ENCODE data around the gene RARB.

Gene RARB

DNA sequence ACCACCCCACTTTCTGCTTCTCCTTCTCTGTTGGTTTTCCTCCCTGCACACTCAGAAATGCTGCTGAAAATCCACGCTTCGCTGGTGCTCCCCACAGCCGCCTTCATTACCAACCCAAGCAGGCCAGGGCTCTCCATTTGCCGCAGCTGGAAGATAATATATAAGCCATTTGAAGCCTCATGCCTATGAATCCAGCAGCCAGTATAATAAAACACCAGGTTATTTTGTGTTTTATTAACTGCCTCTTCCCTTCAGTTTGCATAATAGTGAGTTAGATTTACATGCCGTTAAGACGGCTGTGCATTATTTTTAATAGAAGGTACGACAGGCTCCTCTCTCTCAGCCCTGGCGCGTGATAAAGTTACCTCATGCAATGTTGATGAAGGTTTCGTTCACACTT, 150.0 kb downstream of the RARB start:
- no peak for DNase-seq (ENCODE audit: low spot score)

DNA sequence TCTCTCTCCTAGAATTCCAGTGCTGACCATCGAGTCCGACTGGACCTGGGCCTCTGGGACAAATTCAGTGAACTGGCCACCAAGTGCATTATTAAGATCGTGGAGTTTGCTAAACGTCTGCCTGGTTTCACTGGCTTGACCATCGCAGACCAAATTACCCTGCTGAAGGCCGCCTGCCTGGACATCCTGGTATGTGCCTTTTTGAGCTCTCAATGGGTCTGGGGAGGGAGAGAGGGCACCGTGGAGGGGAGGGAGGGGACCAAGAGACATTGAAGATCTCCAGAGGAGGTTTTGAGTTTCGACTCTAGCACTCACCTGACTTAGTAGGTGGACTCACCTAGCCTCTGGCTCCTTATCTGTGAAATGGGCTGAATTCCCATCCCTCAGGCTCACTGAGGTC, 152.5 kb downstream of the RARB start:
- DNase-seq (ENCODE audit: low spot score) = no peak

DNA sequence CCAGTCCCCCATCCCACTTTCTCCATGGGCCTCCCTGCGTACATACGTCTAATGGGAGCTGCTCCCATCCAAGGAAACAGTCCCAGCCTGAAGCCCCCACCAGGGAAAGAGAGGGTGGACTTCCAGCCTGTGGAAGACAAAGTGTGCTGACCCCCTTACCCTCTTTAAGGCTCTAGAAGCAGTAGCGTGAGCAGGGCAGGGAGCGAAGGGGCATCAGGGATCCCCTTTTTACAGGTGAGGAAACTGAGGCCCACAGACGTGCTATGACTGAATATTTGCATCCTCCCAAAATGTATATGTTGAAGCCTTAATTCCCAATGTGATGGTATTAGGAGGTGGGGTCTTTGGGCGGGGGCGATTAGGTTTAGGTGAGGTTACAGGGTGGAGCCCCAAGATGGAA, 153.3 kb downstream of the RARB start:
- no peak for DNase-seq (ENCODE audit: low spot score)

DNA sequence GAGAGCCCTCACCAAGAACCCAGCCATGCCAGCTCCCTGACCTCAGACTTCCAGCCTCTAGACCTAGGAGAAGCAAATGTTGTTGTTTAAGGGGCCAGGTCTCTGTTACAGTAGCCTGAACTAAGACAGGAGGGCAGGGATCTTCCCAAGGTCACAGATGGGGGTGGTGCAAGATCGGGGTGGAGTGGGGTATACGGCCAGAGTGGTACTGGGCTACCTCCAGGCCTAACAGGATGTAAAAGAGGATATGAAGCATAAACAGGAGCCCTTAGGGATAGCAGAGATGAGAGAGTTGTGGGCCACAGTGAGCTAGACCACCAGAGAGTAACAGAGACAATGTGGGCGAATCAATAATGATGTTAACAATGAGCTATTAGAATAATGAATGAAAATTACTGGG, 153.8 kb downstream of the RARB start:
- DNase-seq (ENCODE audit: low spot score) = no peak

DNA sequence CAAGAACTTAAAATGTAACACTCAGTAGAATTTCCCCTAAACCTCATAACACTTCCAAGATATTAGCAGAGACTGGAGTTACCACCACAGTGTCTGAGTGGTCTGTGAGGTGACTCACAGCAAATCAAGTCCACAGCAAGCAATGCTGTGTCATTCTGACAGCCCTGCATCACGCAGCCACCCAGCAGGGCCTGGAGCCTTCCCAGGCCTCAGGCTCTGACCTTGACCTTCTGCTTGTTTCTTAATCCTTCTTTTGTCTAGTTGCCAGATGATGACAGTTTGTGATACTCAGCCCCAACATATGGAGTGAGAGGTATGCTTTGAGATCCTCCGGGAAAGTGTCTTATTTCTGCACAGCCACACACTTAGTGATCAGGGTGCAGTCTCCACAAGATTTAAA, 154.2 kb downstream of the RARB start:
- no peak for DNase-seq (ENCODE audit: low spot score)

DNA sequence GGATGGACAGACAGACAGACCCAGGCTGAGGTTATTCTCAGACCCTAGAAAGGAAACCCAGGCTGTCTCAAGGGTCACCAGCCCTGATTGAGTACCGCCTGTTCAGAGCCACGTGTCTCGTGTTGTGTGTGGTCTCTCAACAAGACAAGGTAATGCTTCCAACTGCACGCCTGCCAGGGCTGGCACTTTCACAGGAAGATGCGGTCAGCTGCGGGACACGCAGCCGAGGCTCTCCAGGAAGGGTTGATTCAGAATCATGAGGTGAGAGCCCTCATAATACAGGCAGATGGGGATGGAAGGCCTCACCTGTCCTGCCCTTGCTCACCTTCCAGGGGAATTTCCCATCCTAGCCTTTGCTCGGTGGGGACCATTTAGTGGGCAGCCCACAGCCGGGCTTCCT, 155.3 kb downstream of the RARB start:
- DNase-seq (ENCODE audit: low spot score) = no peak

DNA sequence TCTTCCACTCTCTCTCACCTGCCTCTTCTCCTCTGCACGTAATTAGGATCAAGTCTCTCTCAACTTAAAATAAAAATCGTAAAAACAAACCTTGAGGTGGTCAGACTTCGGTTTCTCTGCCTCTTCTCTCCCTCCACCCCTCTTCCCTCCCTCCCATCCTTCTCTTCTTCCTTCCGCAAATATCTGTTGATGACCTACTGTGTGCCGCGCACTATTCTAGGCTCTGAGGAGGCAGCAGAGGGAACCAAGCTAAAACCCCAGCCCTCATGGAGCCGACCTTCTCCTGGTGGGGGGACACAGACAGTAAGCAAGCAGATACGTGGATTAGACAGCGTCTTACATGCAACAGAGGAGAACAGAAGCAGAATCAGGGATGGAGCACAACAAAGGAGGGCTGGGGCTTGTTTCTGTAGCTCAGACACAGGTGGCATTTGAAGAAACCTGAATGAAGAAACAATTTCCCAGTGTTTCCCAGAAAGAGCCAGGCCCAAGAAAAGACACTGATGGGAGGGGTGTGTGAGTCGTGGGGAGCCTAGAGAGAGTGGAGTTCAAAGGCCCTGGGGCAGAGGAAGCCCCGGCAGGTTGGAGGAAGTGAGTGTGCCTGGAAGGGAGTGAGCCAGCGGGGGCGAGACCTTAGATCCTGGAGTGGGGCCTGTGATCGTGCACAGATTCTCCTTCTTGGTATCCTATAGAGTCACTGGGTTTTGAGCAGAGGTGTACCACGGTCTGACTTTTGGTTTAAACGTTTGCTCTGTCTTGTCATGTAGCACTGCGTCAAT, 156.1 kb downstream of the RARB start:
- DNase-seq (ENCODE audit: low spot score) = no peak

DNA sequence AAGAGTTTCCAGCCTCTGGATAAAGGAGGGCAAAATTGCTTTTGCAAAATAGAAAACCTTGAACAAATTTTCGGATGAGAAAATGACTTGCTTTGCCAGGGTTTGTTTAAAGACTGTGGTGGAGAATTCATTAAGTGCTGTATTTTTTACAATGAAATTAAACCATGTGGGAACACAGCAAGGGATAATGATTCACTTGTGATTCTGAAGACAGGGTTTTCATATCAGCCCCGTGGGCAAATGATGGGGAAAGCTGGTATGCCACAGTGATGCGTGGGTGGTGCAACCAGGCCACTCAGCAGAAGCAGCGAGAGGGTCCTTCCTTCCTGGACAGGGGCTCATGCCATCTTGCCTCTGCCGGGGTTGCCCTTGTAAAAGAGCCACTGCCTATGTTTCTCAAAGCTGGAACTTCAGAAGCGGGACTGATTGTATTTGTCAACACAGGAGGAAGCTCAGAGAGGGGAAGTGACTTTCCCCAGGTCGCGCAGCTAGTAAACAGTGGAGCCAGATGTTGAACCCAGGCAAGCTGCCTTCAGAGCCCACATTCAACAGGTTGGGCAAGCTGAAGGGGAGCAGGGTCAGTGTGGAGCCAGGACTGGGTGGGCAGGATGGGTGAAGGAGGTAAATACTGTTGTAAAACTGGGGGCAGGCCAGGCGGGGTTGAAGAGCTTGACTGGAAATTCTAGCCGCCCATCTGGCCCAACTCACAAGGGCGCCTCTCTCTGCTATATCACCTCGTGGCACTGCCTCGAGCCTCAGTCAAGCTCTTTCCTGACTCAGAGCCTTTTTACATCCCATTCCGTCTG, 157.5 kb downstream of the RARB start:
- DNase-seq (ENCODE audit: low spot score) = no peak

DNA sequence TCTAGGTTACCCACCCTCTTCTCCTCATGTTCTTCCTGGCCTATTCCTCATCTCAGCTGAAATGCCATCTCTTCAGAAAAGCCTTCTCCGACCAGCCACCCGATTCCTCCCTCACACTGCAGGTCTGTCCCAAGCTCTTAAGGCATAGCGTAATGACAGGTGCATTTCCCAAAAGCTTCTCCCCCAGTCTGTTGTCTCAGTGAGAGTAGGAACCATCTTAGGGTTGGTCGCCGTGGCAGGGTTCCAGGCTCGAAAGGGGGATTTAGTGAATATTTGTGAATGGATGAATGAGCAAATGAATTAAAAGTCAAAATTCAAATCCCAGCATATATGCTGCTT, 158.1 kb downstream of the RARB start:
- no peak for DNase-seq (ENCODE audit: low spot score)

DNA sequence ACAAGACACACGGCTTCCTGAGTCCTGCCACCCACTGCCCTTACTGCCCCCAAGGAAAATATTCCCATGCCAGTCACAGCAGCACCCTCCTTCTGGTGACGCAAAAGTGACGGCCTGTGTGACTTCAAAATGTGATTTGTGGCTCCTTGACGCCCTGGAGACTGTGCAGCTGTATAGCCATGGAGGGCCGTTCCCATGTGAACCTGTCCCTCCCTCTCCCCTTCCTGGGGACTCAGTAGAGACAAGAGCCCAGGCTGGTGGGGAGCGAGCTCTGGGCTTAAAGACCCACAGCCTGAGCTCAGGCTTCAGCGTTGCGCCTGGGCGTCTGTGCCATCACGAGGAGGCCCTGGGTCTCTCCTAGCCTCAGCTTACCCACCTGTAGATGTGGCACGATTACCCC, 158.5 kb downstream of the RARB start:
- no peak for DNase-seq (ENCODE audit: low spot score)

DNA sequence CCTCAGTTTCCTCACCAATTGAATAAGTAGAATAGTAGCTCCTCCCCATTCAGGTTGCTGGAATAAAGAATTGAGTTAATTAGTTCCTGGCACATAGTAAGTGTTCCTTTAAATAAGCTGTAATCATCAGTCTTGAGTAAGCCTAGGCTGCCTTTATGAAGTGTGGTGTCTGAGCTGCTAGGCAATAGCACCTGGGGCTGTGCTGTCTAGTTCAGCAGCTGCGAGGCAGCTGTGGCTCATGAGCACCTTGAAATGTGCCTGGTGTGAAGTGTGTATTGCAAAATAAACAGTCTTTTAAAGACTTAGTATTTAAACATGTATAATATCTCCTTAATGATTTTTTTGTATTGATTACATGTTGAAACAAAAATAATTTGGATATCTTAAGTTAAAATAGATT, 159.0 kb downstream of the RARB start:
- DNase-seq (ENCODE audit: low spot score) = no peak

DNA sequence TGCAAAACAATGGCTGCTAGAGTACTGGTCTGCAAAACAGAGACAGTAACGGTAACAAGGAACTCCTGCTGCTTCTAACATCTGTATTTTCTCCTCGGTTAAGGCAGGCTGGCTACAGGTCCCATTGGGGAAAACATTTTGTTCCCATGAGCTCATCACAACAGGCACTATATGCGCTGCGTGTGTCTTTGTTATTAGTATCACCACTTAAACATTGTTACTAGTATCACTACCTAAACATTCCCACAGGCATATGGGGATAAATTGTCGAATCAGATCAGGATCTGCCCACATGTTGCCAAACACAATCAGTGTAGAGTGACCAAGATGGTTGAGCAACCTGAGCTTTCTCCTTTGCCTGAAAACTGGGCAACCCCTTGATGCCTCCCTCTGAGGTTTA, 159.5 kb downstream of the RARB start:
- no peak for DNase-seq (ENCODE audit: low spot score)

DNA sequence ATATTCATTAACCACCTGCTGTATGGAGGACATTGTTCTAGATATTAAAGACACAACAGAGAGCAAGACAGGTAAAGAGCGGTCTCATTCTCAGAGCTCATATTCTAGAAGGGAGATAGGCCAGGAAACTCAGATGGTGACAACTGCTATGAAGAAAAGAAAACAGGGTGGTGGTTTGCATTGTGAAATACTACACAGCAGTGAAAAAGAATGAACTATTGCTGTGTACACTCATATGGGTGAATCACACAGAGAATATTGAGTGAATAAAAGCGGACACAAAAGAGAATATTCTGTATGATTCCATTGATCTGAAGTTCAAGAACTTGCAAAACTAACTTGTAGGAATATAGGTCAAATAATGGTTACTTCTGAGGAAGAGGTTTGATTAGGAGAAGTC, 159.9 kb downstream of the RARB start:
- no peak for DNase-seq (ENCODE audit: low spot score)

DNA sequence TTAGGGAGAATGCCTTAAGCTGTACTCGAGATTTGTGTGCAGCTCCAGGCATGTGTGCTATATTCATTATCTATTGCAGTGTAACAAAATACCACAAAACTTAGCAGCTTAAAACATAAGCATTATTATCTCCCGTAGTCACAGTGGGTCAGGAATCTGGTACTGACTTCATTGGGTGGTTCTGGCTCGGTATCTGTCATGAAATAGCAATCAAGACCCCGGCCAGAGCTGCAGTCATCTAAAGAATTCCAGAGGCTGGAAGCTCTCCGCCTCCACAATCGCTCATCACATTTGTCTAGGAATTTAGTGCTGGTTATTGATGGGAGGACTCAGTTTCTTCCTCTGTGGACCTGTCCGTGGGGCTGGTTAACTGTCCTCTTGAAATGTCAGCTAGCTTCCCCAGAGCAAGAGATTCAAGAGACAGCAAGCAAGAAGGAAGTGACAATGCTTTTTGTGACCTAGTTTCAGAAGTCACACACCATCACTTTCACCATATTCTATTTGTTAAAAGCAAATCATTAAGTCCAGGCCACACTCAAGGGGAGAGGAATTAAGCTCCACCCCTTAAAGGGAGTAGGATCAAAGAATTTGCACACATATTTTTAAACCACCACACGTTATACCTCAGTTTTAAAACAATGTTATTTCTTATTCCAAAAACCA, 160.5 kb downstream of the RARB start:
- DNase-seq (ENCODE audit: low spot score) = no peak

DNA sequence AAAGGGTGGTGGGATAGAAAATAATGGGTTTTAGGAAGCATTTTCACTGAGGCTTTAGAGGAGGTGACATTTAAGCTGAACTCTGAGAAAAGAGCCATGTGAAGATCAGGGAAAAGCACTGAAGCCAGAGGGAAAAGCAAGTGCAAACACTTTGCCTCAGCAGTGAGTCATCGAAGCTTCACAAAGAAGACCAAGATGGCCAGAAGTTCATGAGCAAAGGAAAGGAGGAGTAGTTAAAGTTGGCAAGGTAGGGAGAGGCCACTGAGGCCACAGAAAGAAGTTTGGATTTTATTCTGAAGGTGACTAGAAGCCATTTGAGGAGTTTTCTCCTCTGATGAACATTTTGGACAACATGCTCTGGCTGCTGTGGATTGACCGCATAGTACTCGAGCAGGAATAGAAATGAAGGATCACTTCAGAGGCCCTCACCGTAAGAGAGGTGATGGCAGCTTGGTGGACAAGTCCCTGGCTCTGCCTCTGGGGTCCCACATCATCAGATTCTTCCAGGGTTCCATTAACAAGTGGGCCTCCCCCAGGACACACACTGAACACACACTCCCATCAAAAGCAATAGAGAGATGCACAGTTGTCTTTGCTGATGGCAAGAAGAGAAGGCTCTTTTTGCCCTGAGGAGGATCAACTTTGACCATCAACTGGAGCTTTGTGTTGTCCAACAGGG, 161.2 kb downstream of the RARB start:
- DNase-seq (ENCODE audit: low spot score) = no peak

DNA sequence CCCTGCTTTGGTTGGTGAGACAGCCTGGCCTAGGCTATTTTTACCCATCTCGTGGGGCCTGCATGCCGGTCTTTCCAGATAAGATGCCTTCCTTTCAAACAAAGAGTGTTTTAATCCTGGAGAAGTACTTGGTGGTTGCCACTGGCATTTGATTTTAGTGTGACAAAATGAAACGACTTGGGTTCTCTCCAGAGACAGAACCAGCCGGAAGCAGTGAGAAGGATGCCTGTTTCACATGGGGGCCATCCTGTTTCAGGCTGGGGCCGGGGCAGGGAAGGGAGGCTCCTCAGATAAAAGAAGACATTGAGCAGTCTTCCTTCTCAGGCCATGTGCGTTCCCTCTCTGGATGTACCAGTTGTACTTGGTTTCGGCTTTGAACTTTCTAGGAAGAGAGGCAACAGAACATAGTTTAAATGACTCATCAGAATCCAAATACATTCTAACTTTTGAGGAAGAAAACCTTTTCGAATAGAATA, 161.8 kb downstream of the RARB start:
- no peak for DNase-seq (ENCODE audit: low spot score)

DNA sequence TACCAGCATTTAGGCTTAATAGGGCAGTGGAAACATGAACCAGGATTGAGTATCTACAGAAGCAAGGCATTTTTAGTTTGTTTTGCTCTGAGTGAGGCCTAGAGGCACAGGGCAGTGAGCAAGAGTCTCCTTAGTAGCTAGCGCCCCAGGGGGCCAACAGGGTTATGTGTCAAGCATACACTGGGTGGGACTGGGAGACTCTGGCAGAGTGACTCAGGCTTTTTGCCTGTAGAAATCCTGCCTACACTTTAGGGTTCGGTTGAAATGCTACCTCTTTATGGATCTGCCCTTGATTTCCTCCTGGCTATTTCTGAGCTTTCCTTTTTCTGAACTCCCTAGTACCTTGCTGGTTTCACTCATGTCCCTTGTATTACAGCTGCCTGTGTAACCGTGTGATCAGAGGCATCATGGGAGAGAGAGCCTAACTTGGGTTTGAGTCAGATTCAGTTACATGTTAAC, 164.5 kb downstream of the RARB start:
- DNase-seq (ENCODE audit: low spot score) = no peak

DNA sequence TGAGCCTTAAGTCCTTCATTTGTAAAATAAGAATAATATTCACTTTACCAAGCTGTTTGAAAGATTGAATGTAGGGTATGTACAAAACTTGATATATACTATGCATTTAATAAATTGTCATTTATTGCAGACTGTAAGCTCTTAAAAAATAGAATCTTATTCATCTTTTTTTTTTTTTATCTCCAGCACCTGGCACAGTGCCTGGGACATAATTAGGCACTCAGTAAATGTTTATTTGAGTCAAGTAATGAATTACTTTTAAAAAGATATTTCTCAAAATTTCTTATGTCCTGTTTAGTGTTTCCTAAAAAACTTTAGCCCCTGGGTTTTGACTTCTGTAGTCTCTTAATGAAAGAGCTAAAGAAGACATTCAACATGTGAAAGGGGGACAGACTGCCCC, 164.9 kb downstream of the RARB start:
- no peak for DNase-seq (ENCODE audit: low spot score)

DNA sequence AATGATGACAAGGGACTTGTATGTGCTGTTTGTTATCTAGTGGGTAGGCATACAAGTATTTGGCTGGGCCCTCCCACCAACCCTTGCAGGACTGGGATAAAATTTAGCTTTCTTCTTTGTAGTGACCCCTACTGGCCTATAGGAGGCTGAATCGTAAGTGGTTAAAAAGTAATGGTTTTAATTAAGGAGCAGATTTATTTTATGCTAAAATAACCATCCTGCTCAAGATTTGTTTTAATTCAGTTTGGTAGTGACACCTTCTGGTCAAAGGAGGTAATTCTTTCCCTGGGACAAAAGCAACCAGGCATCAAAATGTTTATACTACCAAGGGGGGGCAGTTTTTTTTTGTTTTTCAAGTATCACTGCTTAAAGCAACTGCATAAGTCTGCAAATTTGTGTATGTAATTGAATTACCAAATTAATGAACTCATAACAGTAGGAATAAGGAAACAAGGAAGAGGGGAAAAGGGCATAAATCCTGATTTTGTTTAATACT, 166.0 kb downstream of the RARB start:
- peak; percentile 56 for DNase-seq (ENCODE audit: low spot score)

DNA sequence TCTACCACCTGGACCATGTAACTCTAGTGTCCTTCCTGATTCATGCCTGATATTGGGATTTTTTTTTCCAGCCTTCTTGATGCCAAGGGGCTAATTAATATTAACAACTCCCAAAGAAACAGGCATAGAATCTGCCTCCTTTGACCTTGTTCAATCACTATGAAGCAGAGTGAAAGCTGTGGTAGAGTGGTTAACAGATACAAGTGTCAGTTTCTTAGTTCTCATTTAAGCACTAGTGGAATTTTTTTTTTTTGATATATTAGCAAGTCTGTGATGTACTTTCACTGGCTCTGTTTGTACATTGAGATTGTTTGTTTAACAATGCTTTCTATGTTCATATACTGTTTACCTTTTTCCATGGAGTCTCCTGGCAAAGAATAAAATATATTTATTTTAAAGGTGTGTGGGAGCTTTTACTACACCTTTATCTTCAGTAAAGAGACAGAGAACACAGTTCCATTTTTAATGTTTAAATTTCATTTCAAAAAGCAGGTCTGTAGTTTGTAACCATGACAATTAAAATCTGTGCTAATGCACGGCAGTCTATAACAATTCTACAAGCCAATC, 169.6 kb downstream of the RARB start:
- DNase-seq (ENCODE audit: low spot score) = no peak

DNA sequence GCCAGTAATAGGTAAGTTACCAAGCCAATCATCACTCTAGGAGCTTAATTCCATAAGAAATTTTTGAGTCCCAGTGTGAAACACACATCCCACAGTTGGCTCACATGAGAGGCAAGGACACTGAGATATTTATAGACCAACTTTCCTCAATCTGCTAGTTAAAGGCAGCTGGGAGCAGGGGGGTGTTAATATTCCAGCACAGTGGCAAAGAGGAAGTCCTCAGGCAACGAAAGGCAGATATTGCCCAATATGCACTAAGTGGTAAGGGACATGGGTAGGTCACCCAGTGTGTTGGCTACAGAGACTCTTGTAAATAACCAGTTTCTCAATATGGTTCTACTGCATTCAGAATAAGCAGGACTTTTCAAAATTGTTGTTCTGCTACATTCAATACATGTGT, 175.6 kb downstream of the RARB start:
- peak; percentile 34 for DNase-seq (ENCODE audit: low spot score)

All from Ammon's horn (tissue), 1 donor.